HCT116 (cell line): Measurements from ENCODE around the gene TEX264.

Experiments used
- CTCF ChIP-seq, 3 experiments: fragments of 200-600 bp in 1 of 3; sonication (generic) in 1 of 3; IDR thresholded peaks in 2 of 3; conservative IDR thresholded peaks in 1 of 3; 2 replicates each; pipeline ENCODE4 v1.5.1; 2012 to 2017; ENCODE audit warnings: low read depth in 2 of 3, low read length in 2 of 3, antibody characterized with exemption in 1 of 3, borderline replicate concordance in 1 of 3, control low read depth in 1 of 3, mild to moderate bottlenecking in 1 of 3, mixed read lengths in 1 of 3, mixed run types in 1 of 3, moderate library complexity in 1 of 3; ENCODE audit not compliant: insufficient read depth in 1 of 3
- POLR2A ChIP-seq: IDR thresholded peaks from 2 replicates; pipeline ENCODE4 v1.7.0; 2011; ENCODE audit warnings: borderline replicate concordance; ENCODE audit not compliant: insufficient read depth, insufficient read length; ENCODE audit errors: extremely low read depth
- TCF7L2 ChIP-seq: IDR thresholded peaks from 2 replicates; pipeline ENCODE4 v1.7.0; 2011; ENCODE audit warnings: borderline replicate concordance, inconsistent platforms; ENCODE audit not compliant: insufficient read depth, insufficient read length; ENCODE audit errors: extremely low read depth
- ZNF274 ChIP-seq: fragments of 200-500 bp; sonication (Bioruptor generic); IDR thresholded peaks from 2 replicates; pipeline ENCODE4 v1.6.1; 2014; ENCODE audit warnings: mild to moderate bottlenecking, low read depth, low read length, inconsistent platforms

- TF ChIP-seq CTCF (IDR thresholded peaks at IDR 0.05 in 2 of 3, conservative IDR thresholded peaks at IDR 0.05 in 1 of 3; ENCODE audit: borderline replicate concordance in 1 of 3, insufficient read depth in 1 of 3, low read depth in 2 of 3, low read length in 2 of 3) (no peak), ZNF274 (no peak), POLR2A (no peak), TCF7L2 (no peak)
Measured at GRCh38 chr3:51679777-51680176, 8.7 kb downstream of the TEX264 start.
